SU-DHL-6 (cell line): ENCODE data around the gene UXS1.

ENCODE experiments used
- EZH2phosphoT487 ChIP-seq: fragments of 200-600 bp; sonication (generic), shearing (Covaris generic); conservative IDR thresholded peaks from 2 replicates; pipeline ENCODE4 v1.6.1; 2018; ENCODE audit warnings: mild to moderate bottlenecking, antibody characterized with exemption, low read length, moderate library complexity, mixed read lengths
- TF ChIP-seq, protein P1 (sequence below): fragments of 200-600 bp; sonication (generic); IDR thresholded peaks from one replicate; pipeline ENCODE4 v1.5.1; 2017; ENCODE audit warnings: antibody characterized with exemption, mild to moderate bottlenecking, low read length, moderate library complexity; ENCODE audit not compliant: insufficient read depth, poor library complexity, severe bottlenecking

DNA sequence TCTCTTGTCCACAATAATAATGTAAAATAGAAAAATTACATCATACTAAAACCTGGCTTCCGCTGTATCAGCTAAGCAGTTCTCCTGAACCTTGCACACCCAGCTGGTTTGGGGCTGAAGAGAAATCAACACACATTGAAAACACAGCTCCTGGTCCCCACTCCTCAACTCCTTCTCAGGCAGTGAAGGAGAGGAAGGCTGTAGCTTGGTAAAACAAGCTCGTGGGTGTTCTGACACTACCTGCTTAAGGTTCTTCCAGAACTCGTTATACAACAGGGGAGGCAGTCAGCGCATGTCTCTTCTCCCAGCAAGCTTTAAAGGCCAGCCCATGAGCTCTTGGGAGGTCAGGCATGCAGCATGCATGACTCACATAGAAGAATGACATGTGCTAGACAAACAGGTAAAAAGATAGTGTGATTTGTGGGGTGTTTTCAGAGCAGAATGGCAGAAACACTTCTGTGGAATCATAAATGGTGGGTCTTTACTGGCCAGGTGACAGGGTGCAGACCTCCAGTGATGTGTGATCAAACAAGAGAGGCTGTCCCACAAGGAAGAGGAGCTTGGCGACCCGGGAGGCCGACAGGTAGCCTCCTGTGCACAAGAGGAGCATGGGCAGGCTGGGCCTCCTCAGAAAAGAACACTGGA lies 69.1 kb downstream of the UXS1 start:
- TF ChIP-seq, protein P1, sequence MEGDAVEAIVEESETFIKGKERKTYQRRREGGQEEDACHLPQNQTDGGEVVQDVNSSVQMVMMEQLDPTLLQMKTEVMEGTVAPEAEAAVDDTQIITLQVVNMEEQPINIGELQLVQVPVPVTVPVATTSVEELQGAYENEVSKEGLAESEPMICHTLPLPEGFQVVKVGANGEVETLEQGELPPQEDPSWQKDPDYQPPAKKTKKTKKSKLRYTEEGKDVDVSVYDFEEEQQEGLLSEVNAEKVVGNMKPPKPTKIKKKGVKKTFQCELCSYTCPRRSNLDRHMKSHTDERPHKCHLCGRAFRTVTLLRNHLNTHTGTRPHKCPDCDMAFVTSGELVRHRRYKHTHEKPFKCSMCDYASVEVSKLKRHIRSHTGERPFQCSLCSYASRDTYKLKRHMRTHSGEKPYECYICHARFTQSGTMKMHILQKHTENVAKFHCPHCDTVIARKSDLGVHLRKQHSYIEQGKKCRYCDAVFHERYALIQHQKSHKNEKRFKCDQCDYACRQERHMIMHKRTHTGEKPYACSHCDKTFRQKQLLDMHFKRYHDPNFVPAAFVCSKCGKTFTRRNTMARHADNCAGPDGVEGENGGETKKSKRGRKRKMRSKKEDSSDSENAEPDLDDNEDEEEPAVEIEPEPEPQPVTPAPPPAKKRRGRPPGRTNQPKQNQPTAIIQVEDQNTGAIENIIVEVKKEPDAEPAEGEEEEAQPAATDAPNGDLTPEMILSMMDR: no peak
- TF ChIP-seq EZH2phosphoT487: no peak
